Vein endothelial cell (primary cell): ENCODE measurements around the gene OTUD4. TPM values are rescaled to one million over a fixed set of nuclear protein-coding genes. Genes with fewer than 3 reads are reported as not detected.

Source experiments
- small RNA-seq: library from RNA; depleted of rRNA; stranded (forward); fragments of <200 nt; gene quantifications from one replicate; pipeline ENCODE3, GENCODE V24; 2012
- total RNA-seq: library from RNA; depleted of rRNA; stranded (reverse); fragments of >200 nt; gene quantifications from 2 replicates; pipeline ENCODE4 v1.2.3, GENCODE V29; 2012

OTUD4 gene, protein sequence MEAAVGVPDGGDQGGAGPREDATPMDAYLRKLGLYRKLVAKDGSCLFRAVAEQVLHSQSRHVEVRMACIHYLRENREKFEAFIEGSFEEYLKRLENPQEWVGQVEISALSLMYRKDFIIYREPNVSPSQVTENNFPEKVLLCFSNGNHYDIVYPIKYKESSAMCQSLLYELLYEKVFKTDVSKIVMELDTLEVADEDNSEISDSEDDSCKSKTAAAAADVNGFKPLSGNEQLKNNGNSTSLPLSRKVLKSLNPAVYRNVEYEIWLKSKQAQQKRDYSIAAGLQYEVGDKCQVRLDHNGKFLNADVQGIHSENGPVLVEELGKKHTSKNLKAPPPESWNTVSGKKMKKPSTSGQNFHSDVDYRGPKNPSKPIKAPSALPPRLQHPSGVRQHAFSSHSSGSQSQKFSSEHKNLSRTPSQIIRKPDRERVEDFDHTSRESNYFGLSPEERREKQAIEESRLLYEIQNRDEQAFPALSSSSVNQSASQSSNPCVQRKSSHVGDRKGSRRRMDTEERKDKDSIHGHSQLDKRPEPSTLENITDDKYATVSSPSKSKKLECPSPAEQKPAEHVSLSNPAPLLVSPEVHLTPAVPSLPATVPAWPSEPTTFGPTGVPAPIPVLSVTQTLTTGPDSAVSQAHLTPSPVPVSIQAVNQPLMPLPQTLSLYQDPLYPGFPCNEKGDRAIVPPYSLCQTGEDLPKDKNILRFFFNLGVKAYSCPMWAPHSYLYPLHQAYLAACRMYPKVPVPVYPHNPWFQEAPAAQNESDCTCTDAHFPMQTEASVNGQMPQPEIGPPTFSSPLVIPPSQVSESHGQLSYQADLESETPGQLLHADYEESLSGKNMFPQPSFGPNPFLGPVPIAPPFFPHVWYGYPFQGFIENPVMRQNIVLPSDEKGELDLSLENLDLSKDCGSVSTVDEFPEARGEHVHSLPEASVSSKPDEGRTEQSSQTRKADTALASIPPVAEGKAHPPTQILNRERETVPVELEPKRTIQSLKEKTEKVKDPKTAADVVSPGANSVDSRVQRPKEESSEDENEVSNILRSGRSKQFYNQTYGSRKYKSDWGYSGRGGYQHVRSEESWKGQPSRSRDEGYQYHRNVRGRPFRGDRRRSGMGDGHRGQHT
- total RNA-seq = 36.9 and 38.9 TPM in 2 replicates

DNA sequence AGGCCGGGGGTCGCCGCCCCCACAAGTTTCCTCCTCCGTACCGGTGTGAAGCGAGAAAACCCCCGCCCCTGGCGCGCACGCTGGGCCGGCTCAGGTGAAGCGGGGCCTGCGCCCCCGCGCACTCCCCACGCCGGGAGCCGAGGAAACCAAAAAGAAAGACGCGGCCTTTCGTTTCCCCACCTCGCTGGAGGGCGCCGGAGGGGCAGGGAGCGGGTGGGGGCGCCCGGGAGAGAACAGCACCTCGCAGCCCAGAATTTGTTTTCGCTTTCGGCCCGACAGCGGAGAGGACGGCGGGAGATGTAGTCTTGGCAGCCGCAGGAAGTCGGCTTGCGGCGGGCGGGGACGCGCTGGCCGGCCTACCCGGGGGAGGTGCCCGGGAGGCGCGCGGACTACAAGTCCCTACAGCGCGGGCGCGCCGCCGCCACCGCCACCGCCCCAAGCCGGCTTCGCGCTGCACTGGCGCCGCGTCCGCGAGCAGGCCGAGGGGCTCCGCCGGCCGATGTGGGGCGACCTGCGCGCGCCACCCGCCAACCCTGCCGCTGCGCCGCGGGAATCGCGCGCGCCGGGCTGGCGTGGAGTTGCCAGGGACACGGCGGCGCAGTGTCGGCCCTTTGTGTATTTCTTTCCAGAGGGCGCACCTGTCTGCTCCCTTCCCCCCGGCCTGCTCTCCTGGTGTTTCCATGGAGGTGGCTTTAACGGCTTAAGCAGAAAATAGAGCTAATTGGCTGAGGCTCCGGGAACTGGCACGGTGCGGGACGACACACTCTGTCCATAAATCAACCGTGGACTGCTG is at the start of gene OTUD4:
Gene OTUD4, minus strand, starts transcription at position 292 of the 793 bp plus-strand sequence. CDS start 616 bp downstream, outside the sequence.

DNA sequence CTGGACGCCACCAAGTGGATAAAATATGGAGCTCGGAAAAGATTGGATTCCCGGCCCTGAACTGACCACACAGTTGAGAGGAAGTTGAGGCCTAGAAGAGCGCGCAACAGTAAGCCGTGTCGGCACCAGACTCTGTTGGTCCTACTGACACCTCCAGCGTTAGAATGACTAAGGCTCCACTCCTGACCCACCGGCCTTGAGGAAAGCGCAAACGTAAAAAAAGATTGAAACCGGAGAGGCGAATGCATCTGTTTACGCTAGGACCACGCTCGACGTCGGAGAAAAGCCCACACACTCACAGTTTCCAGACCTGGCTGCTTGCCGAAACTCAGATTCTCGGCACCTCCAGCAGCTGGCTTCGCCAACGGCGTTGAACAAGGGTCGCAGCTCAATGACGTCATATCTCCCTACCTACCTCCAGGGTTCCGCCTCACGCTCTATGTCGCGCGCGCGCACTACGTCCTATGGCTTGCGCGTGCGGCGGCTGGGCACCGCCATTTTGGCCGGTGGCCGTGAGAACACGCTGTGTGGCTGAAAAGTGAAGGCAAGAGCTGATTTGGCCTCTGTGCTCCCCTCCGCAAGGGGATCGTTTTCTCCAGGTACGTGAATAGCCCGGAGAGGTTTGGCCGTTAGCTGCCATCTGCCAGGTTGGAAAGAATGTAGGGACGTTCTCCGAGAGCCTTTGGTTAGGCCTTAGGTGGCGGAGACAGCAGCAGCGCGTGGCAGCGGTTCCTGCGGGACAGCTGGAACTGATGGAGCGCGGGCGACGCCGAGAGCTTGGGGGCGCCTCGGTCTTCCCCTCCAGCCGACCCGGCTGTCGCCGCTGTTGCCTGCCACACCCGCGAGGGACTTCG is 82.3 kb downstream of the OTUD4 start, which contains the start of the genes ABCE1 and ANAPC10:
Gene ABCE1, plus strand, starts transcription at position 491 of the 854 bp plus-strand sequence. CDS start 6,102 bp downstream, outside the sequence.
Gene ANAPC10, minus strand, starts transcription at position 376 of the 854 bp plus-strand sequence. CDS start 2,097 bp downstream, outside the sequence.

Small RNA genes within 50 kb of the gene (small RNA-seq; reads per million reads assigned to genes)
- not detected for gene RF00019

Other genes with a start within 250 kb of the OTUD4 start
- gene ANAPC10, start 82.4 kb downstream of the OTUD4 start, total RNA-seq = 23.5 and 25.7 TPM in 2 replicates
- gene ABCE1, start 82.3 kb downstream of the OTUD4 start, total RNA-seq = 165 and 206 TPM in 2 replicates